ENCODE data around the gene NINJ1.

DNA sequence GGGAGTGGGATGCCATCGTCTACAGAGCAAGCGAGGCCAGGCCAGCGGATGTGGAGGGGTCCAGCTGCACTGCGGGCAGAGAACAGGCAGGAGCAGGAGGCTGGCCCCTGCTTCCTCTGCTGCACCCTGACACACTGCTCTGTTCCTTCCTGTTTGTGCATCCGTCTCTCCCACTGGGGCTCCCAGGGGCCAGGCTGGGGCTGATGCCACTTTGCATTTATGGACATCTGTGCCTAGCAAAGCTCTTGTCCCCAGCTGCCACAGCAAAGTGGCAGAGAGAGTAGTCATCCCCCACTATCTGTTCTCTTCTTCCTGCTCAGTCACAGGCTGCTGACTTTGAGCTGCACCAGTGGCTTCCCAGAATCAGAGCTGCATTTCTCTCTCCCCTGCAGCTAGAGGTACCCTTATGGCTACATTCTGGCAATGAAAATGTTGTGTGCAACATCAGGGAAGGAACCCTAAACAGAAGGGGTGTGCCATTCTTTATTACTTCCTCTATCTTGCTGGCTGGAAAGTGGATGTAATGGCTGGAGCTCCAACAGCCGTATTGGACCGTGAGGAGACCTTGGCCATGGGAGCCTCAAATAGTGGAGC, 4.2 kb upstream of the NINJ1 start:
- TF ChIP-seq CTCF (IDR thresholded peaks at IDR 0.05) (no peak), EZH2phosphoT487 (IDR thresholded peaks at IDR 0.05; ENCODE audit: borderline replicate concordance, low read depth) (no peak), REST (IDR thresholded peaks at IDR 0.05; ENCODE audit: low read depth, low read length) (no peak)
- TF ChIP-seq, protein P1, sequence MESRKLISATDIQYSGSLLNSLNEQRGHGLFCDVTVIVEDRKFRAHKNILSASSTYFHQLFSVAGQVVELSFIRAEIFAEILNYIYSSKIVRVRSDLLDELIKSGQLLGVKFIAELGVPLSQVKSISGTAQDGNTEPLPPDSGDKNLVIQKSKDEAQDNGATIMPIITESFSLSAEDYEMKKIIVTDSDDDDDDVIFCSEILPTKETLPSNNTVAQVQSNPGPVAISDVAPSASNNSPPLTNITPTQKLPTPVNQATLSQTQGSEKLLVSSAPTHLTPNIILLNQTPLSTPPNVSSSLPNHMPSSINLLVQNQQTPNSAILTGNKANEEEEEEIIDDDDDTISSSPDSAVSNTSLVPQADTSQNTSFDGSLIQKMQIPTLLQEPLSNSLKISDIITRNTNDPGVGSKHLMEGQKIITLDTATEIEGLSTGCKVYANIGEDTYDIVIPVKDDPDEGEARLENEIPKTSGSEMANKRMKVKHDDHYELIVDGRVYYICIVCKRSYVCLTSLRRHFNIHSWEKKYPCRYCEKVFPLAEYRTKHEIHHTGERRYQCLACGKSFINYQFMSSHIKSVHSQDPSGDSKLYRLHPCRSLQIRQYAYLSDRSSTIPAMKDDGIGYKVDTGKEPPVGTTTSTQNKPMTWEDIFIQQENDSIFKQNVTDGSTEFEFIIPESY (IDR thresholded peaks at IDR 0.05; ENCODE audit: borderline replicate concordance, low read depth), result no peak

Measured in SK-N-SH (cell line).